22Rv1 (cell line): ENCODE measurements around the gene CATSPER4.

ENCODE experiments used
- CTCF ChIP-seq: fragments of 450-650 bp; IDR thresholded peaks from 2 replicates; pipeline ENCODE4 v1.5.1; 2017; ENCODE audit warnings: mild to moderate bottlenecking
- ZFX ChIP-seq: fragments of 450-650 bp; IDR thresholded peaks from 2 replicates; pipeline ENCODE4 v1.6.1; 2017; ENCODE audit warnings: antibody characterized with exemption, borderline replicate concordance

- TF ChIP-seq CTCF, result no peak
- TF ChIP-seq ZFX, result no peak
Observed at GRCh38 chr1:26195805-26196204, 5.4 kb downstream of the CATSPER4 start.
